ENCODE data around the gene CYP4F11. TPM values are rescaled to one million over a fixed set of nuclear protein-coding genes. Genes with fewer than 3 reads are reported as not detected.
"Not testable (repeated sequence)": the region's sequence is repeated elsewhere in the genome, so short reads cannot be mapped to it uniquely, and the experiment has no call there.

Gene CYP4F11
- total and polyA plus RNA-seq, 2 experiments from 2014 or later: not detected

DNA sequence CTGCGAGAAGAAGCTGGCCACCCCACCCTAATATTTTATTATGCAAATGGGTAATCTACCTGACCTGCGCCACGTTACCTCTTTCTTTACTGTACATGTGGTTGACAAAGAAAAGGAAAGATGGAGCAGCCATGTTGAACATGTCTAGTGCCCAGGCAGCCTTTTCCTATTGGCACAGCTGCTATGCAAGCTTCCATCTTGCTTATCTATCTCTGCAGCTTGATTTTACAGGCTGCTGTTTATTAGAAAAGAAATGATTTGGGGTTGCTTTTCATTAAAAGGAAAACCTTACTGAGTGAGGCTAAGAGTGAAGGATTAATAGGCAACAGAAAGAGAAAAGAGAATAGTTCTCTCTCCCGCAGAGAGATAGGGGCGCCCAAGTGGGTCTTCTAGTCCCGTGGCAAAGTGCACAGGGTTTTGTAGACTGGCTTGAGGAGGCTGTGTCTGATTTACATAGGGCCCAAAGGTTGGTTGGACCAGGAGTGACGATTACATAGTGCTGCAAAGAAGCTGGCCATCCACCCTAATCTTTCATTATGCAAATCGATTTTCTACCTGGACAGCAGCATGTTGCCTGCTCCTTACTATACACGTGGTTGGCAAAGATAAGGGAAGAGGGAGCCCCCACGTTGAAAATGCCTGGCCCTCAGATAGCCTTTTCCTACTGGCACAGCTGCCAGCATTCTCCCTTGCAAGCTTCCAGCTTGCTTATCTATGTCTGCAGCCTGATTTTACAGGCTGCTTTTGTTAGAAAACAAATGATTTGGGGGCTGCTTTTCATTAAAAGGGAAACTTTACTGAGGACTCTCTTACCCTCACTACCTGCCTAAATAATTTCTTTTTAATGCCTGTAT, 42.7 kb upstream of the CYP4F11 start:
- ATAC-seq: no peak
- H3K9me3 Mint-ChIP-seq: peaks cover 91% of the 10 kb centered on the region
- H3K27ac Mint-ChIP-seq: no peak overlapping the region

DNA sequence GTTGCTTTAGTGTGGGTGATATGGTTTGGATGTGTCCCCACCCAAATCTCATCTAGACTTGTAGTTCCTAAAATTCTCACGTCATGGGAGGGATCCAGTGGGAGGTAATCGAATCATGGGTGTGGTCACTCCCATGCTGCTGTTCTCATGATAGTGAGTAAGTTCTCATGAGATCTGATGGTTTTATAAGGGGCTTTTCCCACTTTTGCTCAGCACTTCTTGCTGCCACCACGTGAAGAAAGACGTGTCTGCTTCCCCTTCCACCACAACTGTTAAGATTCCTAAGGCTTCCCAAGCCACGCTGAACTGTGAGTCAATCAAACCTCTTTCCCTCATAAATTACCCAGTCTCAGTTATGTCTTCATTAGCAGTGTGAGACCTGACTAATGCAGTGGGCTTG, 40.5 kb upstream of the CYP4F11 start:
- Histone ChIP-seq H3F3A (replicated peaks; ENCODE audit: low read depth) (no peaks in the 10 kb centered on the region), H4K20me1 (replicated peaks; ENCODE audit: insufficient read depth) (no peaks in the 10 kb centered on the region), H3K27ac (ENCODE audit: low read depth) (no peak overlapping the region), H3K4me3 (no peak overlapping the region), H3K36me3 (ENCODE audit: insufficient read depth) (no peaks in the 10 kb centered on the region; the same call in 1 of the 2 replicates), H3K4me2 (no peak overlapping the region), H3K4me1 (ENCODE audit: insufficient read depth) (no peaks in the 10 kb centered on the region), H2AFZ (no peak overlapping the region), H3K27me3 (ENCODE audit: insufficient read depth) (no peaks in the 10 kb centered on the region), H3K79me2 (replicated peaks; ENCODE audit: insufficient read depth) (no peaks in the 10 kb centered on the region), H3K9me2 (ENCODE audit: insufficient read depth) (no peaks in the 10 kb centered on the region)
- Mint-ChIP-seq H3K27me3 (ENCODE audit: insufficient read depth, low read depth, poor library complexity) (no peaks in the 10 kb centered on the region), H3K27ac (no peak overlapping the region), H3K36me3 (ENCODE audit: low read depth) (peaks cover 25% of the 10 kb centered on the region), H3K4me1 (no peaks in the 10 kb centered on the region), H3K4me3 (no peak overlapping the region), H3K9me3 (peaks cover 92% of the 10 kb centered on the region)
- TF ChIP-seq POLR2AphosphoS5 (IDR thresholded peaks at IDR 0.05; ENCODE audit: low read depth): no peak
- no peak for TF ChIP-seq EZH2phosphoT487 (IDR thresholded peaks at IDR 0.05; ENCODE audit: unreplicated experiment)
- TF ChIP-seq, protein P1, sequence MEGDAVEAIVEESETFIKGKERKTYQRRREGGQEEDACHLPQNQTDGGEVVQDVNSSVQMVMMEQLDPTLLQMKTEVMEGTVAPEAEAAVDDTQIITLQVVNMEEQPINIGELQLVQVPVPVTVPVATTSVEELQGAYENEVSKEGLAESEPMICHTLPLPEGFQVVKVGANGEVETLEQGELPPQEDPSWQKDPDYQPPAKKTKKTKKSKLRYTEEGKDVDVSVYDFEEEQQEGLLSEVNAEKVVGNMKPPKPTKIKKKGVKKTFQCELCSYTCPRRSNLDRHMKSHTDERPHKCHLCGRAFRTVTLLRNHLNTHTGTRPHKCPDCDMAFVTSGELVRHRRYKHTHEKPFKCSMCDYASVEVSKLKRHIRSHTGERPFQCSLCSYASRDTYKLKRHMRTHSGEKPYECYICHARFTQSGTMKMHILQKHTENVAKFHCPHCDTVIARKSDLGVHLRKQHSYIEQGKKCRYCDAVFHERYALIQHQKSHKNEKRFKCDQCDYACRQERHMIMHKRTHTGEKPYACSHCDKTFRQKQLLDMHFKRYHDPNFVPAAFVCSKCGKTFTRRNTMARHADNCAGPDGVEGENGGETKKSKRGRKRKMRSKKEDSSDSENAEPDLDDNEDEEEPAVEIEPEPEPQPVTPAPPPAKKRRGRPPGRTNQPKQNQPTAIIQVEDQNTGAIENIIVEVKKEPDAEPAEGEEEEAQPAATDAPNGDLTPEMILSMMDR (conservative IDR thresholded peaks at IDR 0.05; ENCODE audit: low read depth in 2 of 2): no peak
- TF ChIP-seq ZNF114 (CRISPR knock-in tag; IDR thresholded peaks at IDR 0.05): no peak
- TF ChIP-seq CREB1 (CRISPR knock-in tag; IDR thresholded peaks at IDR 0.05; ENCODE audit: low read depth): no peak
- TF ChIP-seq STAT1 (IDR thresholded peaks at IDR 0.05; ENCODE audit: unreplicated experiment): no peak
- no peak for TF ChIP-seq ETS1 (IDR thresholded peaks at IDR 0.05)
- DNase-seq (ENCODE audit: low spot score) (no peak), ATAC-seq (no peak)

More for the DNA sequence above, 42.7 kb upstream of the CYP4F11 start:
- H3K27me3 Mint-ChIP-seq (ENCODE audit: insufficient read depth, low read depth, poor library complexity): no peaks in the 10 kb centered on the region
- Histone ChIP-seq H4K20me1 (replicated peaks; ENCODE audit: insufficient read depth) (no peaks in the 10 kb centered on the region), H3F3A (replicated peaks; ENCODE audit: low read depth) (no peaks in the 10 kb centered on the region), H3K9me2 (ENCODE audit: insufficient read depth) (no peaks in the 10 kb centered on the region), H3K4me1 (ENCODE audit: insufficient read depth) (no peaks in the 10 kb centered on the region), H3K4me2 (no peak overlapping the region), H3K36me3 (ENCODE audit: insufficient read depth) (peaks cover 2% of the 10 kb centered on the region; the same call in 1 of the 2 replicates), H3K27me3 (ENCODE audit: insufficient read depth) (no peaks in the 10 kb centered on the region), H3K27ac (ENCODE audit: low read depth) (no peak overlapping the region), H3K4me3 (no peak overlapping the region), H2AFZ (no peak overlapping the region), H3K79me2 (replicated peaks; ENCODE audit: insufficient read depth) (no peaks in the 10 kb centered on the region)
- H3K4me1 Mint-ChIP-seq: no peaks in the 10 kb centered on the region
- TF ChIP-seq, protein P1 (conservative IDR thresholded peaks at IDR 0.05; ENCODE audit: low read depth in 2 of 2): no peak
- no peak for DNase-seq (ENCODE audit: low spot score)
- peaks cover 21% of the 10 kb centered on the region for H3K36me3 Mint-ChIP-seq (ENCODE audit: low read depth)
- no peak overlapping the region for H3K4me3 Mint-ChIP-seq

- H3K4me3 ChIP-seq; H3K27me3 ChIP-seq (ENCODE audit: insufficient read depth); H3K27ac Mint-ChIP-seq; H3F3A ChIP-seq (replicated peaks; ENCODE audit: low read depth); H4K20me1 ChIP-seq (replicated peaks; ENCODE audit: insufficient read depth); DNase-seq (ENCODE audit: low spot score); H3K4me1 Mint-ChIP-seq; H3K27me3 Mint-ChIP-seq (ENCODE audit: insufficient read depth, low read depth, poor library complexity); H3K4me3 Mint-ChIP-seq; H3K27ac ChIP-seq (ENCODE audit: low read depth); H3K79me2 ChIP-seq (replicated peaks; ENCODE audit: insufficient read depth); H2AFZ ChIP-seq; ATAC-seq; H3K9me2 ChIP-seq (ENCODE audit: insufficient read depth); H3K4me1 ChIP-seq (ENCODE audit: insufficient read depth); H3K4me2 ChIP-seq; H3K36me3 ChIP-seq (ENCODE audit: insufficient read depth): not testable (repeated sequence)
- Mint-ChIP-seq H3K36me3 (ENCODE audit: low read depth) (peaks cover 17% of the 10 kb centered on the region), H3K9me3 (peaks cover 86% of the 10 kb centered on the region)
Observed at GRCh38 chr19:15972043-15972442, 37.7 kb upstream of the CYP4F11 start.

All from GM23338 (cell line).